ENCODE data around the gene GRB10. TPM values are rescaled to one million over a fixed set of nuclear protein-coding genes. Genes with fewer than 3 reads are reported as not detected.
A peak's percentile ranks its signal among the peaks of the same experiment; 100 is the strongest.

GRB10 gene
- total RNA-seq, 4 donors from 2014 or later = 3.5 to 35.1 (median 9.2) TPM

GRCh38 chr7:50562136-50562535 is 220.6 kb downstream of the GRB10 start:
- no peaks in the 10 kb centered on the region for H3K9me3 ChIP-seq
- peaks cover 0 to 3% (median 0%) of the 10 kb centered on the region in 3 donors for H3K4me1 ChIP-seq
- no peak for TF ChIP-seq CTCF (IDR thresholded peaks at IDR 0.05)
- TF ChIP-seq POLR2A (IDR thresholded peaks at IDR 0.05) = no peak
- no peaks in the 10 kb centered on the region for H3K36me3 ChIP-seq
- H3K27ac ChIP-seq = no peak overlapping the region
- WGBS, 2 donors = 60 to 75% methylated on average over 1 to 3 of the region's 5 CpGs
- peaks cover 0 to 48% (median 0%) of the 10 kb centered on the region in 4 donors for H3K27me3 ChIP-seq
- no peak for DNase-seq
- intact Hi-C loops (cut with DNase I) = no loop called here
- H3K4me3 ChIP-seq = no peak overlapping the region

- intact Hi-C loops (cut with DNase I) = no loop called here
- no peak overlapping the region for H3K4me3 ChIP-seq
- no peak overlapping the region for H3K27ac ChIP-seq
- DNase-seq = no peak
- no peaks in the 10 kb centered on the region for H3K36me3 ChIP-seq
- H3K4me1 ChIP-seq = peaks cover 0 to 11% (median 4%) of the 10 kb centered on the region in 3 donors
- WGBS, 2 donors = 37 to 44% methylated on average over 4 to 7 of the region's 9 CpGs
- H3K9me3 ChIP-seq = no peaks in the 10 kb centered on the region
- peaks cover 0 to 58% (median 0%) of the 10 kb centered on the region in 4 donors for H3K27me3 ChIP-seq
- no peak for TF ChIP-seq CTCF (IDR thresholded peaks at IDR 0.05)
- no peak for TF ChIP-seq POLR2A (IDR thresholded peaks at IDR 0.05)
Measured at GRCh38 chr7:50560865-50561351, 221.8 kb downstream of the GRB10 start.

GRCh38 chr7:50559881-50560280 is 222.8 kb downstream of the GRB10 start:
- intact Hi-C loops (cut with DNase I) = no loop called here
- 64 to 86% methylated on average over 7 of the region's 7 CpGs for WGBS, 2 donors

GRCh38 chr7:50558294-50559053 is 224.2 kb downstream of the GRB10 start:
- Histone ChIP-seq H3K27me3 (peaks cover 0 to 56% (median 0%) of the 10 kb centered on the region in 4 donors), H3K27ac (no peak overlapping the region), H3K4me1 (peaks cover 0 to 15% (median 4%) of the 10 kb centered on the region in 3 donors), H3K36me3 (no peaks in the 10 kb centered on the region), H3K4me3 (no peak overlapping the region), H3K9me3 (no peaks in the 10 kb centered on the region)
- no peak for TF ChIP-seq CTCF (IDR thresholded peaks at IDR 0.05)
- TF ChIP-seq POLR2A (IDR thresholded peaks at IDR 0.05) = no peak
- DNase-seq = no peak
- intact Hi-C loops (cut with DNase I) = no loop called here
- WGBS, 2 donors = 48 to 70% methylated on average over 2 to 4 of the region's 5 CpGs

More at GRCh38 chr7:50559881-50560280, 222.8 kb downstream of the GRB10 start:
- TF ChIP-seq POLR2A (IDR thresholded peaks at IDR 0.05) = no peak
- TF ChIP-seq CTCF (IDR thresholded peaks at IDR 0.05) = no peak
- H3K27ac ChIP-seq = no peak overlapping the region
- no peak for DNase-seq
- H3K27me3 ChIP-seq = peaks cover 0 to 60% (median 0%) of the 10 kb centered on the region in 4 donors
- peaks cover 0 to 15% (median 4%) of the 10 kb centered on the region in 3 donors for H3K4me1 ChIP-seq
- no peaks in the 10 kb centered on the region for H3K36me3 ChIP-seq
- no peak overlapping the region for H3K4me3 ChIP-seq
- H3K9me3 ChIP-seq = no peaks in the 10 kb centered on the region

- intact Hi-C loops (cut with DNase I) = no loop called here
- DNase-seq = no peak
- H3K27ac ChIP-seq = peak overlapping the region in 2 of 4 donors; percentile 63 to 65
Measured at GRCh38 chr7:50557099-50557498, 225.6 kb downstream of the GRB10 start.

More at GRCh38 chr7:50557099-50557498, 225.6 kb downstream of the GRB10 start:
- H3K4me1 ChIP-seq = peaks cover 0 to 15% (median 4%) of the 10 kb centered on the region in 3 donors
- peaks cover 0 to 65% (median 0%) of the 10 kb centered on the region in 4 donors for H3K27me3 ChIP-seq
- no peak overlapping the region for H3K4me3 ChIP-seq
- TF ChIP-seq POLR2A (IDR thresholded peaks at IDR 0.05) (no peak), CTCF (IDR thresholded peaks at IDR 0.05) (no peak)
- 38% methylated on average over 2 of the region's 2 CpGs for WGBS, 2 donors
- no peaks in the 10 kb centered on the region for H3K36me3 ChIP-seq
- no peaks in the 10 kb centered on the region for H3K9me3 ChIP-seq
